Measurements from ENCODE around the gene EPN2.

EPN2 gene

GRCh38 chr17:19244357-19244756, 7.2 kb downstream of the EPN2 start:
- peaks cover 56% of the 10 kb centered on the region for H3K79me2 ChIP-seq
- H3K9me3 ChIP-seq (ENCODE audit: control insufficient read depth, low read length) = no peaks in the 10 kb centered on the region
- no peak overlapping the region for H3K4me2 ChIP-seq (ENCODE audit: low read length)
- H3K27ac ChIP-seq = no peak overlapping the region
- no peak for TF ChIP-seq CTCF (IDR thresholded peaks at IDR 0.05)
- H2AFZ ChIP-seq = no peak overlapping the region
- H3K4me3 ChIP-seq (ENCODE audit: low read depth, low read length) = no peak overlapping the region
- H3K4me1 ChIP-seq = peaks cover 29% of the 10 kb centered on the region
- no peak overlapping the region for H3K9ac ChIP-seq
- H3K36me3 ChIP-seq (ENCODE audit: control insufficient read depth, insufficient read depth, low read length) = no peaks in the 10 kb centered on the region
- no peaks in the 10 kb centered on the region for H3K27me3 ChIP-seq (ENCODE audit: control insufficient read depth, insufficient read depth, low read length)

GRCh38 chr17:19244781-19245180, 7.6 kb downstream of the EPN2 start:
- Histone ChIP-seq H3K27ac (no peak overlapping the region), H3K4me1 (peaks cover 30% of the 10 kb centered on the region), H3K4me2 (ENCODE audit: low read length) (no peak overlapping the region)

GRCh38 chr17:19247473-19247872, 10.3 kb downstream of the EPN2 start:
- Histone ChIP-seq H3K4me3 (ENCODE audit: low read depth, low read length) (peak overlapping the region; percentile 3), H3K27me3 (ENCODE audit: control insufficient read depth, insufficient read depth, low read length) (no peaks in the 10 kb centered on the region), H3K9ac (no peak overlapping the region), H2AFZ (peak overlapping the region; percentile 15), H3K27ac (peak overlapping the region; percentile 80), H3K79me2 (peaks cover 66% of the 10 kb centered on the region), H3K4me1 (peaks cover 53% of the 10 kb centered on the region), H3K36me3 (ENCODE audit: control insufficient read depth, insufficient read depth, low read length) (no peaks in the 10 kb centered on the region), H3K4me2 (ENCODE audit: low read length) (peak overlapping the region; percentile 21), H3K9me3 (ENCODE audit: control insufficient read depth, low read length) (no peaks in the 10 kb centered on the region)
- no peak for TF ChIP-seq CTCF (IDR thresholded peaks at IDR 0.05)

More at GRCh38 chr17:19244781-19245180, 7.6 kb downstream of the EPN2 start:
- Histone ChIP-seq H3K27me3 (ENCODE audit: control insufficient read depth, insufficient read depth, low read length) (no peaks in the 10 kb centered on the region), H3K4me3 (ENCODE audit: low read depth, low read length) (no peak overlapping the region), H3K9me3 (ENCODE audit: control insufficient read depth, low read length) (no peaks in the 10 kb centered on the region), H3K36me3 (ENCODE audit: control insufficient read depth, insufficient read depth, low read length) (no peaks in the 10 kb centered on the region), H3K79me2 (peaks cover 58% of the 10 kb centered on the region), H3K9ac (no peak overlapping the region), H2AFZ (no peak overlapping the region)
- no peak for TF ChIP-seq CTCF (IDR thresholded peaks at IDR 0.05)

GRCh38 chr17:19248151-19248927, 11.2 kb downstream of the EPN2 start:
- peak overlapping the region; percentile 21 for H3K4me2 ChIP-seq (ENCODE audit: low read length)
- H3K4me3 ChIP-seq (ENCODE audit: low read depth, low read length) = peak overlapping the region; percentile 3
- H3K79me2 ChIP-seq = peaks cover 72% of the 10 kb centered on the region

More at GRCh38 chr17:19248151-19248927, 11.2 kb downstream of the EPN2 start:
- no peaks in the 10 kb centered on the region for H3K36me3 ChIP-seq (ENCODE audit: control insufficient read depth, insufficient read depth, low read length)
- TF ChIP-seq CTCF (IDR thresholded peaks at IDR 0.05) = no peak
- no peaks in the 10 kb centered on the region for H3K27me3 ChIP-seq (ENCODE audit: control insufficient read depth, insufficient read depth, low read length)
- peak overlapping the region; percentile 80 for H3K27ac ChIP-seq
- no peak overlapping the region for H3K9ac ChIP-seq
- peak overlapping the region; percentile 9 for H2AFZ ChIP-seq
- no peaks in the 10 kb centered on the region for H3K9me3 ChIP-seq (ENCODE audit: control insufficient read depth, low read length)
- H3K4me1 ChIP-seq = peaks cover 53% of the 10 kb centered on the region

All from parathyroid adenoma (tissue), 2 donors.